Fibroblast of peridontal ligament (primary cell): Measurements from ENCODE around the gene GLUL.

Source experiments
- DNase-seq: peaks from one replicate; pipeline ENCODE4 v3.0.0-alpha.2; 2010; ENCODE audit errors: extremely low read depth

The GLUL gene

DNA sequence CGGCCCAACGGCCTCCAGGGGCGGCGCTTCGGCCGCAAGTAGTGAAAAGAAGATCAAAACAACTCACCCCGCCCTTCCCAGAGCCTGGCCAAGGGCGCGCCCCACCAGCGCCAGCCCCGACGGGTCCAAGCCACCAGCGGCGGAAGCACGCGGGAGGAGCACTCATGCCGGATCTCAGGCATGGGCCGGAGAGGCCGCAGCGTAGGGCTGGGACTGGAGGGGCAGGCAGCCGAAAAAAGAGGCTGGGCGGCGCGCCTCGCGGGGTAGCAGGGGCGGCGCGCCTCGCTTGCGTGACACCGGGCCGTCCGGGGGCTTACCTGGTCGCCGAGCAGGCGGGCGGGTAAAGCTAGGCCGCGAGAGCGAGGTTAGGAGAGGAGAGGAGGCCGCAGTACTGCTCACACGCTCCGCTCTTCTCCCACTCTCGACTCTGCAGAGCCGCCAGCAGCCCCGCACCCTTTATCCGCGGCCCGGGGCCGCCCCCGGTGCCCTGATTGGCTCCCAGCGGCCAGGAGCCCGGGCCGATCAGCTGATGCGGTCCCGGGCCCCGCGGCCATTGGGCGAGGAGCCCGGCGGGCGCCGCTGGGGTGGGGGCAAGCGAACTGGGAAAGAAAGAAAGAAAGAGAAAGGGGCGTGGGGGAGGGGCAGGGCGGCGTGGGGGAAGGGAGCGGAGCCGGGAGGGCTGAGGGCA, at the start of gene GLUL:
Gene GLUL, minus strand, starts transcription at position 429 of the 688 bp plus-strand sequence. CDS start 3,053 bp downstream, outside the sequence.
- DNase-seq, result peak; percentile 88

DNA sequence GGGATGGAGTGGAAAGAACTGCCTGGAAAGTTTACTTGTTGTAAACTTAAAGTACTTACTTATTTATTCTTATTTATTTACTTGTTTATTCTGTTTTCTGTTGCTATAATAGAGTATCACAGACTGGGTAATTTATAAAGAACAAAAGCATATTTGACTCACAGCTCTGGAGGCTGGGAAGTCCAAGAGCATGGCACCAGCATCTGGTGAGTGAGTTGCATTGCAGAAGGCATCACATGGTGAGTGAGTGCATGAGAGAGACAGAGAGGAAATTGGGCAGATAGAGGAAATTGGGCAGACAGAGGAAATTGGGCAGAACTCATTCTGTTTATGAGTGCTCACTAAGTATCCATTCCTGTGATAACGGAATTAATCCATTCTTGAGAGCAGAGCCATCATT, 46.7 kb upstream of the GLUL start:
- DNase-seq, result no peak

GRCh38 chr1:182433580-182433979, 42.0 kb upstream of the GLUL start:
- no peak for DNase-seq

DNA sequence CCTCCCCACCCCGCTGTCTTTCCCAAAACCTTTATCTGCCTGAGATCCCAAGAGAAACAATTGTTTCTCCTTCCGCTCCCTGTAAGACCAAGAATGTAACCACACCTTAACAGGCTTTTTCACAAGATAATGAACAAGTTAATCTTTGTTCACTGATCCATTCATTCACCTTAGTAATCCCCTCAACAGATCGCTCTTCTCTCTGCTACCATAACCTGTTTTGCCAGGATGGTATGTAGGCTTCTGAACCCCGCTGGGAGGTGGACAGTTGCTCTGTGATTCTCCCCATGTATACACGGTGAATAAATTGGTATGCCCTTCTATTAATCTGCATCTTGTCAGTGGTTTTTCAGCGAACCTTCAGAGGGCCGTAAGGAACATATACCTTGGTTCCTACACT, 39.7 kb upstream of the GLUL start:
- DNase-seq, result no peak

DNA sequence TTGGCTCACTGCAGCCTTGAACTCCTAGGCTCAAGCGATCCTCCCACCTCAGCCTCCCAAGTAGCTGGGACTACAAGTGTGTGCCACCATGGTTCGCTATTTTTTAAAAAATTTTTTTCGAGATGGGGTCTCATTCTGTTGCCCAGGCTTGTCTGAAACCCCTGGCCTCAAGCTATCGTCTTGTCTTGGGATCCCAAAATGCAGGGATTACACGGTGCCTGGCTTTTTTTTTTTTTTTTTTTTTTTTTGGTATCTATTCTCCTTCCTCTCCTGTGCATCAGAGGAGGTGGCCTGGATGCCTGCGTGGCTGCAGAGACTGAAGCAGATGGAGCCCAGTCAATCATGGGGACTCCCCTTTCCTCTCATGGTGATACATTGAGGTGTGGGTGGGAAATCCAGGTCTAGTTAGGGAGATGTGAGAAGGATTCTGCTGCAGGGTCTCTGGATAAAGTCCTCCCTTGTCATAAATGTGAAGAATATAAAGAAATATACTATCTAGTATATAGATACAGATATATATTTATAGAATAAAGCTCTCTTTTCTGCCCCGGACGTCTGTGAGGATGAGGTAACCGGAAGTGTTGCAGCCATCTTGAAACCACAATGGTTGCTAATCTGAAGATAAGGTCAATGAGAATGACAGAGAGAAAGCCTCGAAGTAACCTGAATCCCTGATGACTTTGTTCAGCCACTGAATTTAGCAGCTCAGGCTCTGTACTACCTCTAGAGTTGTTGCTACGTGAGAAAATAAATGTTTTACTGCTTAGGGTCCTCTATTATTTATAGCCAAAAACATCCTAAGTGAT, 38.9 kb upstream of the GLUL start:
- no peak for DNase-seq

GRCh38 chr1:182428043-182428442, 36.5 kb upstream of the GLUL start:
- no peak for DNase-seq

GRCh38 chr1:182426442-182427430, 35.1 kb upstream of the GLUL start:
- DNase-seq, result no peak

DNA sequence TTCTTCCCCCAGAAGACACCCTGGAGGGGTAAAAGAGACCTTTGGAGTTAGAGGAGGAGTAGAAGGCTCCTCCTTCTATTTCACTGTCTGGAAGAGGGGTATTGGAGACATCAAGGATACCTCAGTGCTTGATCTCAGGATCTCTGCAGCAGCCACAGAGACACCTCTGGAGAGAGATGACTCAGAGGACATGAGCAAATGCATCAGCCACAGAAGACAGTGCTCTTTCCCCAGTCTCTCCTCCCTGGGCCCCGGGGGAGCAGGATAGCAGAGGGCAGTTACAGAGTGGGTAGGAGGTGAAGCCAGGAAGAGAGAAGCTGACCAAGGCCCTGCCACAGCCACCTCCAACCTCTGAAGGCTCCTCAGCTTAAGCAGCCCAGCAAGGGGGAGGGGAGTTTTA, 24.2 kb upstream of the GLUL start:
- DNase-seq, result no peak

DNA sequence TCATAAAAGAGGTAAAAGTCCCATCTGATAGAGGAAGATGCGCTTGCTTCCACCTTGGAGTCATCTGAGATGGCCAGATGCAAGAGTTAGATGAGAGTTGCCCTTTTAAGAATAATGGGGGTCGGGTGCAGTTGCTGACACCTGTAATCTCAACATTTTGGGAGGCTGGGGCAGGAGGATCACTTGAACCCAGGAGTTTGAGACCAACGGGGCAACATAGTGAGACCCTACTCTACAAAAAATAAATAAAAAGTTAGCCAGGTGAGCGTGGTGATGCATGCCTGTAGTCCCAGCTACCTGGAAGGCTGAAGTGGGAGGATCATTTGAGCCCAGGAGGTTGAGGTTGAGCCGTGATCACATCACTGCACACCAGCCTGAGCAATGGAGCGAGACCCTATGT, 22.4 kb upstream of the GLUL start:
- DNase-seq, result no peak

DNA sequence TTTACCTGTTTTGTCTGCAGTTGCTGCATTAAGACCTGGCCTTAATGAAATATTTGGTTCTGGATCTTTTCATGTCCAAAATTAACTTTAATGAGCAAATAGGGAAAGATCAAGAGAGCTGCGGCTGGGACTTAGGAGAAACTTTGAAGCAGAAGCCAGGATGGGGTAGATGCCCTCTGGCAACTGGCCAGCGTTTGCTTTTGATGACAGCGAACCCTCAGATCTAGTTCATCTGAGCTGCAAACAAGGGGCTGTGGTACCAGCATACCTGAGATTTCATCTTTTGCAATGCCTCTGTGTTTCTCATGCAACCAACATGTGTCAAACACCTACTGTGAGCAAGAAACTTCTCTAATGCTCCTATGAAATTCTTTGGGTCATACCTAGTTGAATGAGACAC, 21.9 kb upstream of the GLUL start:
- DNase-seq, result no peak

DNA sequence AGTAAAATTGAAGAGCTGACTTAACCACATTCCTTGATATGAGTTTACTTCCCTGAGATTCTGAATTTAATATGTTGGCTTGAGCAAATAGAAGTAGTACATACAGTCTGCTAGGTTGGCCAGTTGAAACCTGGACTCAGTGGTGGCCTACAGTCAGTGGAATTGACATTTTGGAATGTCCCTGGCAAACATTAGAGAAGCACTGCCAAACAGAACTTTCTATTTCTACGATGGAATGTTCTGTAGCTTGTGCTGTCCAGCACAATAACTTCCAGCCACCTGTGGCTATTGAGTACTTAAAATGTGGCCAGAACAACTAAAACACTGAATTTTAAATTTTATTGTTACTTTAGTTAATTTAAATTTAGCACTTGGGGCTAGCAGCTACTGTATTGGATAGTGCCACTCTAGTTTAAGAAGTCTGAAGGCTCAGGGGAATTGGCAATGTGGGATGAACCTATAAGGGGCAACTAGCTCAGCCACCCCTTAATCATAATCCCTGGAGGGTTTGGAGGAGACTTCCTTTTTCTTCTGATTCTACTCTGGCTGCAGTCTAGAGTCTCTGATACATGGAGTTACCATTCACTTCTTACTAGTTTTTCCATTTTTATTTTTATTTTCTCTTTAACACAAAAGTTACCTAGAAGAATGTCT, 19.2 kb upstream of the GLUL start:
- no peak for DNase-seq

DNA sequence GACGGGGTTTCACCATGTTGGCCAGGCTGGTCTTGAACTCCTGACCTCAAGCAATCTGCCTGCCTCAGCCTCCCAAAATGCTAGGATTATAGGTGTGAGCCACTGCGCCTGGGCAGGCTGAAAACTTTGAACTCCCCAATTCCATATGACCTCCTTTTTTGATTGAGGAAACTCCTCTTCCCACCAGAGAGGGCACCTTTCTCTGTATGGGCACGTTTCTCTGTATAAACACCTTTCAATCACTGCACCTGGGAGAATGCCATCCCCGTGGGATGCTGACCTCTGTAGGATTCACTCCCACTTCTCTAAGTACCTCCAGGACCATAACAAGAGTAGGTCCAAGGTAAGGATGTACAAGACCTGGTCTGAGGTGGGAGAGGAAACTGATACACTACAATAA, 18.5 kb upstream of the GLUL start:
- no peak for DNase-seq

DNA sequence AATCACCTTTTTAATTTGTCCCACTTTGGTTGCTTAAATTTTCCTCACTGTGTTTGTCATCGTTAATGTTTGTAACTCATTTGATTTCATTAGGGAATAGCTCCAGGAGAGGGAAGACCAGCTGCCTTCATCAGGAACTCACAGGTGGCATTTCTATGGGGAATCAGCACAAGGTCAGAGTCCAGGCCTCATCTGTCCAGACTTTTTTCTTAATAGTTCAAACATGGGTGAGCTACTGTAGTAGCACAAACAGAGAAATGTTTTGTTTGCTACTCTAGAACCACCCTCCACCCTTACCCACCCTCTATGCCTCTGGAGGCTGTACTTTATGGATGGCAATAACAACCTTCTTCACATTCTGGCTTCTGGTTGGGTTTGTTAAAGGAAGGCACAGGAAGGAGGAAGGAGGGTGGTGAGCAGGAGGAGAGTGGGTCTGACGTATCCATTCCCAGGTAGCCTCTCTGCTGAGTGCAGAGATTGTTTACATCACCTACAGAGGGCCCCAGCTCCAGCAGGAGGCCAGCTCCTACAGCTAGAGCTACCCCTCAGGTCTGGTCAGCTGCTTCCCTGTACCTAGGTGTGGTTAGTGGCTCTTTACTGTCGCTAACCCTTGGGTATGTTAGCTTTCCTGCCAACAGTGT, 17.0 kb upstream of the GLUL start:
- DNase-seq, result no peak

- DNase-seq, result no peak
Measured at GRCh38 chr1:182407724-182408123, 16.1 kb upstream of the GLUL start.

- no peak for DNase-seq
Measured at GRCh38 chr1:182406012-182406411, 14.4 kb upstream of the GLUL start.

DNA sequence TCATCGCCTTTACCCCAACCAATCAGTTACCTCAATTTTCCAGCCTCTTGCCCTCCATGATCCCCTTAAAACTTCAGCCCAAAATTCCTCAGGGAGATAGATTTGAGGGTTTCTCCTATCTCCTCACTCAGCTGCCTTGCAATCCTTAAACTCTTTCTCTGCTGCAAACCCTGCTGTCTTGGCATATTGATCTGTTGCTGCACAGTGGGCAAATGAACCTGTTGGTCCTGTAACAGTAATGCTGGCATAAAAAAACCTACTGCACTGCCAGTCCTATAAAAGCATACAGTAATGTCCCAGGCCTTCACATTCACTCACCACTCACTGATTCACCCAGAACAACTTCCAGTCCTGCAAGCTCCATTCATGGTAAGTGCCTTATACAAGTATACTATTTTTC, 14.0 kb upstream of the GLUL start:
- no peak for DNase-seq

DNA sequence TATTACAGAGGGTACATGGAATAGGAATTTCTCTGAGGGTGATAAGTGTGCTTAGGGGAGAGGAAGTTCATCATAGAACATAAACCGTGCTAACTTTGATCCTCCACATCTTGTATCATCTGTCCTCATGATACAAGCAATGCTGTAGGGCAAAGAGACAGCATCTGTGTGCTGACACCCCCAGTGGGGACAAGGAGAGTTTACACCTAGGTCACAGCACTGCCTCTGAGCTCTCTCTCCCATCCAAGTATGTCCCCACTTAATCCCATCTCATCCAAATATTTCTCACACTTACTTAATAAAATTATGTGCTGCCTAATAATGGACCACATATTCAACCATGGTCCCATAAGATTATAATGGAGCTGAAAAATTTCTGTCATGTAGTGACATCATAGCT, 13.2 kb upstream of the GLUL start:
- DNase-seq, result no peak

DNA sequence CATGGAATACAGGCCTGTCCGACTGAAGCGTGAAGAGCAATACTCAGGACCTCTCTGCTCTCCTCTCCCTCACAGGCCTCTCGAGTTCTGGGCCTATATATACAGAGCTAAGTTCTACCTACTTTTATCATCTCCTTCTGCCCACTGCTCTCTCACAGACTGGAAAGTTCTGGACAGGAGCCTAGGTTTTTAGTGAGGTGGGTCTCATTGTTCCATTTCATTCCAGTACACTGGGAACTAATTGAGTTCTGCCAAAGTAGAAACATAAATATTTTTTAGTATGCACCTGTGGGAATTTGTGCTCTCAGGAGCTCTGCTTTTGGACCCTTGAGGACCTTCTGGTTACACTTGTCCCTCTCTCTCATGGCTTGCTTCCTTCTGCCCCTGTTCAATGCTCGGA, 9.0 kb upstream of the GLUL start, which contains the start of gene TEDDM1:
Gene TEDDM1, minus strand, starts transcription at position 101 of the 400 bp plus-strand sequence. CDS start 182 bp downstream, outside the sequence.
- no peak for DNase-seq

GRCh38 chr1:182397653-182398393, 6.2 kb upstream of the GLUL start:
- no peak for DNase-seq

DNA sequence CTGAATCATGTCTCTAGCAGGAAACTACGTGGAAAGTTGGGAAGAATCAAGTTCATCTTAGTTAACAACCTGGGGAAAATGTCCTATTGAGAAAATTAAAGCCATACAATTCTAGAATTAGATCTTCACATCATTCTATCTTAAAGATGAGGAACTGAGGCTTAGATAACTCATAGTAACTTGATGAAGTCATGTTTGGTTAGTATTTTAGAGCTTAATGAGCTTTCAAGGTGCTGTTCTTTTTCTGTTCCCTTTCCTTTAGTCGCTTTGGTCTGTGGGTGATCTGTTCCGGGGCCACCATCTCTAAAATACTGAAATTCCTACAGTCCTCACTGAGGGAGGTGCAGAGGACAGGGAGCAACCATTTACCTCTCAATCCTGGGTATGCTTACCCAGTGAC, 4.3 kb upstream of the GLUL start:
- no peak for DNase-seq
